Measurements from ENCODE around the gene NECAB3.
"Not testable (repeated sequence)": the region's sequence is repeated elsewhere in the genome, so short reads cannot be mapped to it uniquely, and the experiment has no call there.

Gene NECAB3

DNA sequence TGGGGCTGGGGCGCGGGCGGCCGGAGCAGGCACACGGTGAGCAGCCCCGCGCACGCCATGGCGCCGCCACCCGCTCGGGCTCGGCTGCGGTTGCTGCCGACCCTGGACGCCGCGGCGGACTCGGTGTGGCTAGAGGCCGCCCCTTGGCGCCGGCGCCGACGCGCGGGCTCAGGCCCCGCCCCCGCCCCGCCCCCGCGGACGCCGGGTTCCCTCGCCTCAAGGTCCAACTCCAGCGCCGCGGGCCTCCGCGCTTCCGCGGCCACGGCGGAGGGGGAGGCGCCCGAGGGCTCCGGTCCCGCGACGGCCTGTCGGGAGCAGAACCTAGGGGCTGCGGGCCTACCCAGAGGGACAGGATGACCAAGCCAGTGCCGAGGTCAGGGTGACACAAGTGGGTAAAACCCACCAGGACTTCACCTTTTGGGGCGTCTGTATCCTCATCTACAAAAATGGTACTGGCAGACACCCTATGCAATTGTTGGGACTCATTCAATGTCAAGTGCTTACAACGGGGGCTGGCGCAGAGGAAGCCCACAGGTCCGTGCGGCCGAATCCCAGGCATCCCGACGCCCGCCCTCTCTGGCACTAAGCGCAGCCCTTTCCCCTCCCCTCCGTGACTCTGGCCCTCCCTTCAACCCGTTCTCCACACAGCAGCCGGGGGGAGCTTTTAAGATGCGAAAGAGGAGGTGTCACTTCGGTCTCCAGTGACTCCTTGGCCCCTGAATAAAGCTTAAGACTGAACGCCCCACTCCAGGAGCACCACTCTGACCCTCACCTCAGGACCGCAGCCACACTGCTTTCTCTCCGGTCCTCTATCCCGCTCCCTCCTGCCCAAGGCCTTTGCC, at the start of gene NECAB3:
NECAB3 (minus strand) TSS at position 135 of the 842 bp plus-strand sequence; CDS start at position 59, 76 bp downstream.
- DNase-seq (ENCODE audit: low read depth in 2 of 2), result no peak

DNA sequence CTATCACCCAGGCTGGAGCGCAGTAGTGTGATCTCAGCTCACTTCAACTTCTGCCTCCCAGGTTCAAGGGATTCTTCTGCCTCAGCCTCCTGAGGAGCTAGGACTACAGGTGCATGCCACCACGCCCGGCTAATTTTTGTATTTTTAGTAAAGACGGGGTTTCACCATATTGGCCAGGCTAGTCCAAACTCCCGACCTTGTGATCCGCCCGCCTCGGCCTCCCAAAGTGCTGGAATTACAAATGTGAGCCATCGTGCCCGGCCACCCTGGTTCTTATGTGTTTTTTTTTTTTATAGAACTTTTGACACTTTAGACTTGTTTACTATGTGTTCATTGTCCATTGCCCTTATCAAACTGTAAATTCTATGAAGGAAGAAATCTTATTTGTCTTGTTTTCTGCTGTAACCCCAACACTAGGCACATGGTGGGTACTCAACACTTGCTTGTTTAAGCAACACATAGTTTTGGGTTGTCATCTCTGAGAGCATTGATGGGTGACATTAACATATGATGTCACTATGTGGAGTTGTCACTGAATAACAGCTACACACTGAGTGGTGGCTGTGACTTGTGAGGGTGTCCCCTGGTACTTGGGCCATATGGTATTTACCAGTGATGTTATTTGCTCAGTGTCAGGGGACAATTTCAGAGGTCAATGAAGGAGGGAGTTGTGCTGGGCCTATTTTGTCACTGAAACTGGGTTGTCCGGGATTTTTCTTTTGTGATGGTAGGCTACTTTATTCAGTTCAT, 47.3 kb upstream of the NECAB3 start:
- DNase-seq (ENCODE audit: low read depth in 2 of 2), result no peak

GRCh38 chr20:33719989-33720709, 45.9 kb upstream of the NECAB3 start, which contains the start of gene PXMP4:
Gene PXMP4, minus strand, starts transcription at chr20:33720310. Its CDS starts 103 bp downstream, at chr20:33720207.
- peak; percentile 98 for DNase-seq (ENCODE audit: low read depth in 2 of 2)

DNA sequence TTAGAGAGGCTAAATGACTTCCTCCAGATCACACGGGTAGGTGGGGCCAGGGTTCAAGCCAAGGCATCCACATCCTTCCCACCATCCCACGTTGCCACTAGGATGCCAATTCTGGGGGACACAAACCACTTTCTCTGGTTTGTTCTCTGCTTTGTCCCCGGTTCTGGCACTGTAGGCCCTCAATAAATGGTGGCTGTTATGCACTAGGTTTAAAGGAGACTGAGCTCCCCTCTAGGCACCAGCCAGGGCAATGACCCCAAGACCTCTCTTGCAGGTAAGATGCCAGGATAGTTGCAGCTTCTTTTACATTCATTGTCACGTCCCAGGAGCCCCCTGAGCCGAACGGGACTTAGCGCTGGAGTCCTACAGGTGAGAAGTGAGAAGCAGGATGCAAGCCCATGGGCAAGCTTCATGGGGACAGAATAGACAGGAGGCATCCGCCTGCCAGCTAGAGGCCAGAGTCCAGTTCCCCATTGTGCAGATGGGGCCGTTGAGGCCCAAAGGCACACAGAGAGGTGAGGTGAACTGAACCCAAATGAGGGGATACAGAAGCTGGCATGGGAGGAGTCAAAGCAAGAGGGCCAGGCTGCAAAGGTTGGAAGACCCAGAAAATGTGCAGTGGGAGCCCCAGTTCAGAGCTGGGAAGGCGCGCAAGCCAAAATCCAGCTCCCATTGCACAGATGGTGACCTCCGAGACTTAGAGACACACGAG, 45.2 kb upstream of the NECAB3 start:
- no peak for DNase-seq (ENCODE audit: low read depth in 2 of 2)

DNA sequence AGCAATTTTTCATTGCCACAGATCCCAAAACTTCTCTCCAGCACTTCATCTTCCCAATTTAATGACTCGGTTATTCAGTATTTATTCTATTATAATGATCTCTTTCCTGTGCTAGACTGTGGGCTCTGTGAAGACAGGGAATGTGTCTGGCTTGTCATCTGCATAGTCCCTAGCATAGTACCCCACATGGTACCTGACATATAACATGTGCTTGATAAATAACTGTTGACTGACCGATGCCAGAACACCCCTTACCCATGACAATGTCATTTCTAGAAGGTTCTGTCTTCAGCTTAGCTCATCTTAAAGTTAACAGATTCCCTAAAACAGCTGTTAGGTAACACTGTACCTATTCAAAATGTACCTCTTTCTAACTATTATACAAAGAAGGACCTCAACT, 42.3 kb upstream of the NECAB3 start:
- no peak for DNase-seq (ENCODE audit: low read depth in 2 of 2)

GRCh38 chr20:33713865-33714367, 39.7 kb upstream of the NECAB3 start:
- no peak for DNase-seq (ENCODE audit: low read depth in 2 of 2)

GRCh38 chr20:33711446-33711738, 37.2 kb upstream of the NECAB3 start:
- DNase-seq (ENCODE audit: low read depth in 2 of 2), result no peak

DNA sequence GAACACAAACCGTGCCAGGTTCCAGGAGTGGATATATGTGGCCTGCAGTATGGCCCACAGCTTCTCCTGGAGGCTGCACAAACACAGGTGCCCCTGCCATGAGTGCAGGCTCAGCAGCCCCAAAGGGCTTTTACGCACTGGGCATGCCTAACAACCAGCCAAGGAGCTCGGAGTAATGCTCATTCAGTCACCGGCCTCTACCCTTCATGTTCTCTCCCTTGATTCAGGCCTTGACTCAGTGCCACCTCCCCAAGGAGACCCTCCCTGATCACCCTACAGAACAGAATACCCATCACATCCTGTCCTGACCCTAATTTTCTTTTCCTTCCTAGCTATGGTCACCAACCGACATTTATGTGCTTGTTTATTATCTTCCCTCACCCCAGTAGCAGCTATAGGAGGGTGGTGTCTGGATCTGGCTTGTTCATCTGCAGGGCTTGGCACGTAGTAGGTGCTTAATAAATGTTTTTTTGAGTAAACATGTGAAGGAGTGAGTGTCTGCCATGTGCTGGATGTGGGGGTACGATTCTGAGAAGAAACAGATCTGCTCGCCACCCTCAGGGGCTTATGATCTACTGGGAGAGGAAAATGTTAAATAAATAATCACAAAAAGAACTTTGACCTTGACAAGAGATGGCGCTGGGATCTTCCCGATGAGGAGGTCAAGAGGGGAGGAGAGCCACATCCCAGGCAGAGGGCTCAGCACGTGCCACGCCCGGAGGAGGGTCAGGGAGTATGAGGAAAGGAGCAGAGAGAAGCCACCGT, 36.6 kb upstream of the NECAB3 start:
- DNase-seq (ENCODE audit: low read depth in 2 of 2), result no peak

DNA sequence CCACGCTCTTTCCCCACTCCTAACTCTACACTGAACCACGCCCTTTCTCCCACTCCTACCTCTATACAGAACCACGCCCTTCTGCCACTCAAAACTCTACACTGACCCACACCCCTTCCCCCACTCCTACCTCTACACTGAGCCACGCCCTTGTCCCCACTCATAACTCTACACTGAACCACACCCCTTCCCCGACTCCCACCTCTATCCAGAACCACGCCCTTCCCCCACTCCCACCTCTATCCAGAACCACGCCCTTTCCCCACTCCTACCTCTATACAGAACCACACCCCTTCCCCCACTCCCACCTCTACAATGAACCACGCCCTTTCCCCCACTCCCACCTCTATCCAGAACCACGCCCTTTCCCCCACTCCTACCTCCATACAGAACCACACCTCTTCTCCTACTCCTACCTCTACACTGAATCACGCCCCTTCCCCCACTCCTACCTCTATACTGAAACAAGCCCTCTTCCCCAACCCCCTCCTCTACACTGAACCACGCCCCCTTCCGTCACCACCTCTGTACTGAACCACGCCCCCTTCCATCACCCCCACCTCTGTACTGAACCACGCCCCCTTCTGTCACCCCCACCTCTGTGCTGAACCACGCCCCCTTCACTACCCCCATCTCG, 35.8 kb upstream of the NECAB3 start:
- no peak for DNase-seq (ENCODE audit: low read depth in 2 of 2)

- DNase-seq (ENCODE audit: low read depth in 2 of 2), result no peak
Measured at GRCh38 chr20:33709398-33709797, 35.2 kb upstream of the NECAB3 start.

- DNase-seq (ENCODE audit: low read depth in 2 of 2), result no peak
Measured at GRCh38 chr20:33707668-33708067, 33.4 kb upstream of the NECAB3 start.

DNA sequence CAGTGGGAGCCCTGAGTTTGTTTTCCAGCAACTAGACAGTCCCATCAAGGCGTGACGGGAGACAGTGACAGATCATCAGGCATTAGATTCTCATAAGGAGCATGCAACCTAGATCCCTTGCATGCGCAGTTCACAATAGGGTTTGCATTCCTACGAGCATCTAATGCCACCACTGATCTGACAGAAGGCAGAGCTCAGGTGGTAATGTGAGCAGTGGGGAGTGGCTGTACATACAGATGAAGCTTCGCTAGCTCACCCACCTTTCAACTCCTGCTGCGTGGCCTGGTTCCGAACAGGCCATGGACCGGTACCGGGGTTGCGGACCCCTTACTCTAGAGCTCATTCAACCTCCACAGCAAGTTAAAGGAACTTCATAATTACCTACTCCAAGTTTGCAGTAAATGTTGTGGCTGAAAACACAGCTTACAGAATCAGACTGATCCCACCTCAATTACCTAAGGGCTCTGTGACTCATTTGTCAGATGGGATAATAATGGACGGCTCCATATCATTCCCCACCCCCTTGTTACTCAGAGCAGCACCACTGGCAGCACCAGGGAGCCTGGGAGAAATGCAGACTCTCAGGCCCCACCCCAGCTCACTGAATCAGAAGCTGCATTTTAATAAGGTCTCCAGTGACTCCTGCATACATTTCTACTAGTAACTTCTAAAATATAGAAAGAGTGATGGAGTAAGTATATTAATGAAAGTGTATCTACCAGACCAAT, 30.1 kb upstream of the NECAB3 start:
- DNase-seq (ENCODE audit: low read depth in 2 of 2), result no peak

DNA sequence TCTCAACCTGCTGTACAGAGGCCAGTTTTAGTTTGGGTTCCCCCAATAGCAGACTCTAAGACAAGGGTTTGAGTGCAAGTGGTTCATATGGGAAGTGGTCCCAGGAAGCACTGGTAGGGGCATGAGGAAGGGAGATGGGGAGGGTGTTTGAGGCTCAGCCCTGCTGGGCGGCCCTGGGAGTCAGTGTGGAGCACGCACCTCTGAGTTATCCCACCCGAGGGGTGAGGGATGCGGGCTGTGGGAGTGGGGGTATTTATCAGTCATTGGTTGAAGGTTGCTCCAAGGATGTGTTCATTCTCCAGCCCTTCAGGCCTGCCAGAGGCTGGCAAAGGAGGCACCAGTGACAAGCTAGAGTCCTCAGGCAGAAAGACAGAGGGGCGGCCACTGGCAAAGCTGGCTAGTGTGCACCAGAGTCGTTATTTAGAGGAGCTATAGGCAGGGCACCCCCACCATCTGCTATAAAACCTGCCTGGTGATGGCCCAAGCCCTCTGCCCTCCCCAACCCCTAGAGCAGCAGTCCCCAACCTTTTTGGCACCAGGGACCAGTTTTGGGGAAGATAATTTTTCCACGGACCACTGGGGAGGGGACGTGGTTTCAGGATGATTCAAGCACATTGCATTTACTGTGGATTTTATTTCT, 29.4 kb upstream of the NECAB3 start:
- DNase-seq (ENCODE audit: low read depth in 2 of 2), result no peak

DNA sequence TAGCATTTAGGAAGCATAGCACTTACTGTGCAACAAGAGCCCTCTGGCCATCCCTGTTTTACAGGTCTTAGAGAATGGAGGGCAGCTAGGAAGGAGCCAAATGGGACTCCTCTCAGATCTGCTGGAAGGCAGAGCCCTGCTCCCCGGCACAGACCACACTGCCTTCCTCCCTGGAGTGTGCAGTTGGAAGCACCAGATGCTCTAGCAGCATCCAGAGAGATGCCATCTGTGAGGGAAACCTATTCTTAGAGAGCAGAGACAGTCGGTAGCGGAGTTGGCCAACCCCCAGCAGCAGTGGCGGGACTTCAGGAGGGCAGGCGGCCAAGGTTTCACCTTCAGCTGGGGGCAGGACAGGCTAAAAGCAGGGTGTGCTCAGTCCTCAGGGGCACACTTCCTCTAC, 28.6 kb upstream of the NECAB3 start:
- DNase-seq (ENCODE audit: low read depth in 2 of 2), result no peak

DNA sequence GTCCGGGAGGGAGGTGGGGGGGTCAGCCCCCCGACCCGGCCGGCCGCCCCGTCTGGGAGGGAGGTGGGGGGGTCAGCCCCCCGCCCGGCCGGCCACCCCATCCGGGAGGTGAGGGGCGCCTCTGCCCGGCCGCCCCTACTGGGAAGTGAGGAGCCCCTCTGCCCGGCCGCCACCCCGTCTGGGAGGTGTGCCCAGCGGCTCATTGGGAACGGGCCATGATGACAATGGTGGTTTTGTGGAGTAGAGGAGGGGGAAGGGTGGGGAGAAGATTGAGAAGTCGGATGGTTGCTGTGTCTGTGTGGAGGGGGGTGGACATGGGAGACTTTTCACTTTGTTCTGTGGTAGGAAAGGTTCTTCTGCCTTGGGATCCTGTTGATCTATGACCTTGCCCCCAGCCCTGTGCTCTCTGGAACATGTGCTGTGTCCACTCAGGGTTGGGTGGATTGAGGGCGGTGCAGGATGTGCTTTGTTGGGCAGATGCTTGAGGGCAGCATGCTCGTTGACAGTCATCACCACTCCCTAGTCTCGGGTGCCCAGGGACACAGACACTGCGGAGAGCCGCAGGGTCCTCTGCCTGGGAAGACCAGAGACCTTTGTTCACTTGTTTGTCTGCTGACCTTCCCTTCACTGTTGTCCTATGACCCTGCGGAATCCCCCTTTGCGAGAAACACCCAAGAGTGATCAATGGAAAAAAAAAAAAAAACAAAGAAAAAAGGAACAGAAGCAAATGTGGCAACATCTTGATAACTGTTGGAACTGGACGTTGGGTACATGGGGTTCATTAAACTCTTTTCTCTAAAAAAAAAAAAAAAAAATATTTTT, 27.6 kb upstream of the NECAB3 start:
- DNase-seq (ENCODE audit: low read depth in 2 of 2), result no peak

DNA sequence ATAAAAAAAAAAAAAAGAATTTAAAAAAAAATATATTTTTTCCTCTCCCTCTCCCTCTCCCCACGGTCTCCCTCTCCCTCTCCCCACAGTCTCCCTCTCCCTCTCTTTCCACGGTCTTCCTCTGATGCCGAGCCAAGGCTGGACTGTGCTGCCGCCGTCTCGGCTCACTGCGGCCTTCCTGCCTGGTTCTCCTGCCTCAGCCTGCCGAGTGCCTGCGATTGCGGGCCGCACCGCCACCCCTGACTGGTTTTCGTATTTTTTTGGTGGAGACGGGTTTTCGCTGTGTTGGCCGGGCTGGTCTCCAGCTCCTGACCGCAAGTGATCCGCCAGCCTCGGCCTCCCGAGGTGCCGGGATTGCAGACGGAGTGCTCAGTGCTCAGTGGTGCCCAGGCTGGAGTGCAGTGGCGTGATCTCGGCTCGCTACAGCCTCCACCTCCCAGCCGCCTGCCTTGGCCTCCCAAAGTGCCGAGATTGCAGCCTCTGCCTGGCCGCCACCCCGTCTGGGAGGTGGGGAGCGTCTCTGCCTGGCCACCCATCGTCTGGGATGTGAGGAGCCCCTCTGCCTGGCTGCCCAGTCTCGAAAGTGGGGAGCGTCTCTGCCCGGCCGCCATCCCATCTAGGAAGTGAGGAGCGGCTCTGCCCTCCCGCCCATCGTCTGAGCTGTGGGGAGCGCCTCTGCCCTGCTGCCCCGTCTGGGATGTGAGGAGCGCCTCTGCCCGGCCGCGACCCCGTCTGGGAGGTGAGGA, 26.6 kb upstream of the NECAB3 start:
- not testable (repeated sequence) for DNase-seq (ENCODE audit: low read depth in 2 of 2)

DNA sequence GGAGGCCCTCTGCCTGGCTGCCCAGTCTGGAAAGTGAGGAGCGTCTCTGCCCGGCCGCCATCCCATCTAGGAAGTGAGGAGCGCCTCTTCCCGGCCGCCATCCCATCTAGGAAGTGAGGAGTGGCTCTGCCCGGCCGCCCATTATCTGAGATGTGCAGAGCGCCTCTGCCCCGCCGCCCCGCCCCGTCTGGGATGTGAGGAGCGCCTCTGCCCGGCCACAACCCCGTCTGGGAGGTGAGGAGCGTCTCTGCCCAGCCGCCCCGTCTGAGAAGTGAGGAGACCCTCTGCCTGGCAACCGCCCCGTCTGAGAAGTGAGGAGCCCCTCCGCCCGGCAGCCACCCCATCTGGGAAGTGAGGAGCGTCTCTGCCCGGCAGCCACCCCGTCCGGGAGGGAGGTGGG, 24.7 kb upstream of the NECAB3 start:
- not testable (repeated sequence) for DNase-seq (ENCODE audit: low read depth in 2 of 2)

GRCh38 chr20:33697129-33697528, 22.9 kb upstream of the NECAB3 start:
- peak; percentile 45 to 54 for DNase-seq (ENCODE audit: low read depth in 2 of 2)
